ENCODE measurements around the gene GPR35. TPM values are rescaled to one million over a fixed set of nuclear protein-coding genes. Genes with fewer than 3 reads are reported as not detected.

GPR35 gene
- total RNA-seq, 1 experiment from 2014 or later = 4.2 TPM

DNA sequence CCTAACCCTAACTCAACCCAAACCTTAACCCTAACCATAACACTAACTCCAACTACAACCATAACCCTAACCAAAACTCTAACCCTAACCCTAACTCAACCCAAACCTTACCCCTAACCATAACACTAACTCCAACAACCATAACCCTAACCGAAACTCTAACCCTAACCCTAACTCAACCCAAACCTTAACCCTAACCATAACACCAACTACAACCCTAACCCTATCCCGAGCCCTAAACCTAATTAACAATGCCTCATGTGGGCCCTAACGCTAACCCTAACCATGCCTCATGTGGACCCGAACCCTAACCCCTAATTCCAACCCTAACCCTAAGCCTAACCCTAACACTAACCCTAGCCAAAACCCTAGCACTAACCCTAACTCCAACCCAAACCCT lies 11.5 kb upstream of the GPR35 start:
- H3K27me3 ChIP-seq (ENCODE audit: insufficient read depth, low read length) = no peaks in the 10 kb centered on the region
- no peaks in the 10 kb centered on the region for H3K79me2 ChIP-seq (ENCODE audit: insufficient read depth, low read length)
- H3K36me3 ChIP-seq (ENCODE audit: control insufficient read depth in 1 of 2, insufficient read depth in 2 of 2, low read length in 2 of 2) = no peaks in the 10 kb centered on the region
- no peak overlapping the region for H2AFZ ChIP-seq (ENCODE audit: low read depth, low read length, poor library complexity, severe bottlenecking)
- ATAC-seq (no peak), DNase-seq (ENCODE audit: low read depth, low spot score) (no peak)
- H3K4me3 ChIP-seq (replicated peaks in 1 of 2; ENCODE audit: low read depth in 1 of 2, low read length in 2 of 2) = no peak overlapping the region
- POLR2A ChIA-PET = no interaction called here
- H3K9me3 ChIP-seq (ENCODE audit: control insufficient read depth in 1 of 2, insufficient read depth in 1 of 2, low read depth in 1 of 2, low read length in 2 of 2) = peaks cover 0 to 11% of the 10 kb centered on the region in 2 experiments; a peak in 2 of 4 replicates
- no peak overlapping the region for H3K4me2 ChIP-seq (ENCODE audit: low read length)
- no peaks in the 10 kb centered on the region for H3K4me1 ChIP-seq (ENCODE audit: control insufficient read depth in 1 of 2, insufficient read depth in 2 of 2, low read length in 2 of 2)
- intact Hi-C loops (cut with micrococcal nuclease) = no loop called here
- H3K27ac ChIP-seq (ENCODE audit: low read depth, low read length) = no peak overlapping the region
- no TSS peak for BruUV-seq (replicated peaks)
- CTCF ChIA-PET = no interaction called here
- RAD21 ChIA-PET (ENCODE audit: low non-redundant PET in 1 of 2, low total read pairs in 2 of 2, uncharacterized antibody in 2 of 2, unreplicated experiment in 2 of 2) = no interaction called here
- H3K9me2 ChIP-seq (ENCODE audit: insufficient read depth) = no peaks in the 10 kb centered on the region
- no peaks in the 10 kb centered on the region for H4K20me1 ChIP-seq (ENCODE audit: insufficient read depth)
- no peak overlapping the region for H3K9ac ChIP-seq (ENCODE audit: low read length)
- TF ChIP-seq TCF7L2 (IDR thresholded peaks at IDR 0.05; ENCODE audit: borderline replicate concordance, extremely low read depth, insufficient read depth, insufficient read length) (no peak), EZH2 (IDR thresholded peaks at IDR 0.05) (no peak), FOSL1 (IDR thresholded peaks at IDR 0.05; ENCODE audit: low read depth) (no peak), SP1 (IDR thresholded peaks at IDR 0.05; ENCODE audit: low read depth) (no peak)
- TF ChIP-seq, protein P1, sequence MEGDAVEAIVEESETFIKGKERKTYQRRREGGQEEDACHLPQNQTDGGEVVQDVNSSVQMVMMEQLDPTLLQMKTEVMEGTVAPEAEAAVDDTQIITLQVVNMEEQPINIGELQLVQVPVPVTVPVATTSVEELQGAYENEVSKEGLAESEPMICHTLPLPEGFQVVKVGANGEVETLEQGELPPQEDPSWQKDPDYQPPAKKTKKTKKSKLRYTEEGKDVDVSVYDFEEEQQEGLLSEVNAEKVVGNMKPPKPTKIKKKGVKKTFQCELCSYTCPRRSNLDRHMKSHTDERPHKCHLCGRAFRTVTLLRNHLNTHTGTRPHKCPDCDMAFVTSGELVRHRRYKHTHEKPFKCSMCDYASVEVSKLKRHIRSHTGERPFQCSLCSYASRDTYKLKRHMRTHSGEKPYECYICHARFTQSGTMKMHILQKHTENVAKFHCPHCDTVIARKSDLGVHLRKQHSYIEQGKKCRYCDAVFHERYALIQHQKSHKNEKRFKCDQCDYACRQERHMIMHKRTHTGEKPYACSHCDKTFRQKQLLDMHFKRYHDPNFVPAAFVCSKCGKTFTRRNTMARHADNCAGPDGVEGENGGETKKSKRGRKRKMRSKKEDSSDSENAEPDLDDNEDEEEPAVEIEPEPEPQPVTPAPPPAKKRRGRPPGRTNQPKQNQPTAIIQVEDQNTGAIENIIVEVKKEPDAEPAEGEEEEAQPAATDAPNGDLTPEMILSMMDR (IDR thresholded peaks at IDR 0.05 in 2 of 3, conservative IDR thresholded peaks at IDR 0.05 in 1 of 3; ENCODE audit: borderline replicate concordance in 1 of 3, insufficient read depth in 1 of 3, low read depth in 2 of 3, low read length in 2 of 3) = no peak
- TF ChIP-seq, protein P2, sequence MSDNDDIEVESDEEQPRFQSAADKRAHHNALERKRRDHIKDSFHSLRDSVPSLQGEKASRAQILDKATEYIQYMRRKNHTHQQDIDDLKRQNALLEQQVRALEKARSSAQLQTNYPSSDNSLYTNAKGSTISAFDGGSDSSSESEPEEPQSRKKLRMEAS (IDR thresholded peaks at IDR 0.05) = no peak
- TF ChIP-seq, protein P3, sequence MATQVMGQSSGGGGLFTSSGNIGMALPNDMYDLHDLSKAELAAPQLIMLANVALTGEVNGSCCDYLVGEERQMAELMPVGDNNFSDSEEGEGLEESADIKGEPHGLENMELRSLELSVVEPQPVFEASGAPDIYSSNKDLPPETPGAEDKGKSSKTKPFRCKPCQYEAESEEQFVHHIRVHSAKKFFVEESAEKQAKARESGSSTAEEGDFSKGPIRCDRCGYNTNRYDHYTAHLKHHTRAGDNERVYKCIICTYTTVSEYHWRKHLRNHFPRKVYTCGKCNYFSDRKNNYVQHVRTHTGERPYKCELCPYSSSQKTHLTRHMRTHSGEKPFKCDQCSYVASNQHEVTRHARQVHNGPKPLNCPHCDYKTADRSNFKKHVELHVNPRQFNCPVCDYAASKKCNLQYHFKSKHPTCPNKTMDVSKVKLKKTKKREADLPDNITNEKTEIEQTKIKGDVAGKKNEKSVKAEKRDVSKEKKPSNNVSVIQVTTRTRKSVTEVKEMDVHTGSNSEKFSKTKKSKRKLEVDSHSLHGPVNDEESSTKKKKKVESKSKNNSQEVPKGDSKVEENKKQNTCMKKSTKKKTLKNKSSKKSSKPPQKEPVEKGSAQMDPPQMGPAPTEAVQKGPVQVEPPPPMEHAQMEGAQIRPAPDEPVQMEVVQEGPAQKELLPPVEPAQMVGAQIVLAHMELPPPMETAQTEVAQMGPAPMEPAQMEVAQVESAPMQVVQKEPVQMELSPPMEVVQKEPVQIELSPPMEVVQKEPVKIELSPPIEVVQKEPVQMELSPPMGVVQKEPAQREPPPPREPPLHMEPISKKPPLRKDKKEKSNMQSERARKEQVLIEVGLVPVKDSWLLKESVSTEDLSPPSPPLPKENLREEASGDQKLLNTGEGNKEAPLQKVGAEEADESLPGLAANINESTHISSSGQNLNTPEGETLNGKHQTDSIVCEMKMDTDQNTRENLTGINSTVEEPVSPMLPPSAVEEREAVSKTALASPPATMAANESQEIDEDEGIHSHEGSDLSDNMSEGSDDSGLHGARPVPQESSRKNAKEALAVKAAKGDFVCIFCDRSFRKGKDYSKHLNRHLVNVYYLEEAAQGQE (IDR thresholded peaks at IDR 0.05; ENCODE audit: low read depth) = no peak

Measured in HCT116 (cell line).